HG03439 (cell line): ENCODE data around the gene LBH.

ENCODE experiments used
- ATAC-seq: cut with Tn5 transposase; IDR thresholded peaks from one replicate; pipeline ENCODE4 v1.9.1; 2021; ENCODE audit warnings: mild to moderate bottlenecking, moderate library complexity; ENCODE audit not compliant: unreplicated experiment

LBH gene

DNA sequence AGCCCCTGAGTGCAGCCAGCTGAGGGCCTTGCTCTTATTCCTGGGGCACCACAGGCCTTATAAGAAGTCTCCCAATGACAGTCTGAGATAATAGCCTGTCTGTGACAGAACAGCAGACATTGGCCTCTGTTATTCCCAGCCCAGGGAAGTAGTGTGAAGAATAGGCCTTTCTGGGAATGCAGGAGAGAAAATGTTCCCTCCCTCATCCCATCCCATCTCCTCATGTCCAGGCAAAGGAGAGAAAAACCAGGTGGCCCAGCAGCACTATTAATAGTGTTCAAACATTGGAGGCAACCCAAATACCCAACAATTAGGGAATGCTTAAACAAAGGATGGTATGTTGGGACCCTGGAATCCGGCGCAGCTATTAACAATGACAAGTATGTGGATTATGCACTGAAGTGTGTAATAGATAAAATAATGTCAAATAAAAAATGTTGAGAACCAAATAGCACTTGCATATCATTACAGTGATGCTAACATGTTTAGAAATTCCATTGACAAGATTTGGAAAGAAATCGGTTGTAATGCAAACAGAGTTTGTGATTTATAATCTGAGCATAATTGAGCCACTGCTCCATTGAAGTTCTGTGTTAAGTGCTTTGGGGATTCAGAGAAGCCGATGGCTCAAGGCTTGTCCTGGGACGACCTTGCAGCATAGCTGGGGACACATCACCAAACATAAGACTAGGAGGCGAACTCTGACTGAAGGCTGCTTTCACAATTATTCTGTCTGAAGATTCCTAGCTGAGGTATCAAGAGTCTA lies 69.3 kb downstream of the LBH start:
- no peak for ATAC-seq

DNA sequence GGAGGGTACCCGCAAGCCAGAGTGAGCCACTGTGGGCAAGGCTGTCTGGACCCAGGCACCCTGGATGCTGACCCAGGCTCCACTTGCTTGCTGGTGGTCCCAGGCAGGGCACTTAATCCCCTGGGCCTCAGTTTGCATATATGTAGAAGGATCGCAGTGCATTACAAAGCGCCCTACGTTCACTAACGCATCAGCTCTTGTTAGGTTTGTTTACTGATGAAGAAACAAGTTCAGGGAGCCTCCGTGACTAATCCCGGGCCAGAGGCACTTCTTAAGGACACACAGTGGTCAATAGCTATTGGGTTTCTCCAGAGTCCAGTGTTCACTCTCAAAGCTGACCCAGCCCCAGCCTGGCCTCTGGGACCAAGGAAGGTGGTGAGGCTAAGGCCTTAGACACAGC lies 70.2 kb downstream of the LBH start:
- ATAC-seq, result no peak

DNA sequence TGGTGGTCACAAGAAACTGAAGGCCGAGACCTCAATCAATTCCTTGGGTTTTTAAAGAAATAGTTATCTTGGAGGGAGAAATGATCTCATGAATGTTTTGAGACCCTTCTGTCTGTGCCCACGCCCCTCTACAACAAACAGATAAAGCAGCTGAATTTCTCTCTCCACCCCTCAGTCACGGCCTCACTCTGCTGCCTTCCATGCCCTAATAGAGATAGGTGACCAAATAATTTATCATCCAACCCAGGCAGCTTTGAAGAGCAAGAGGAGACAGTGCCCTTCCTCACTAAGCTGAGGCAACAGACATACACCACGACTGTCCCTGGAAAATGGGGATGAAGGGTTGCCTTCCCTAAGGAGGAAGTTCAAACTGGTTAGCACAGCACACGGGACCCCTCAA lies 71.2 kb downstream of the LBH start:
- no peak for ATAC-seq

DNA sequence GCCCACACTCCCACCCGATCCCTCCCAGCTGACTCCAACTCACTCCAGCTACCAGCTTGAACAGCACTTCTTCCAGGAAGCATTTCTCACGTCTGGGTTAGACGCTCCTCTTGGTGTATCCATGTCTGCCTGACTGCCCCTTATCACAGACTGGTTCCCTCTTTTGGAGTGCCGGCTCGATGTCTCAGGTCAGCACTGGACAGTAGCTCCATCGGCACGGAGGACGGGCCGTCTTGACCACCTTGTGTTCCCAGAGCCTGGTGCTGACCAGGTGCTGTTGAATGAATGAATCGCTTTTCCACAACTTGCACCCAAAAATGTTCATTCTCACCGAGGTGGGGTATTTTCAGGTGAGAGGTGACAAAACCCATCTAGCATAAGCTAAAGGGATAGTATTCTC lies 71.8 kb downstream of the LBH start:
- no peak for ATAC-seq

DNA sequence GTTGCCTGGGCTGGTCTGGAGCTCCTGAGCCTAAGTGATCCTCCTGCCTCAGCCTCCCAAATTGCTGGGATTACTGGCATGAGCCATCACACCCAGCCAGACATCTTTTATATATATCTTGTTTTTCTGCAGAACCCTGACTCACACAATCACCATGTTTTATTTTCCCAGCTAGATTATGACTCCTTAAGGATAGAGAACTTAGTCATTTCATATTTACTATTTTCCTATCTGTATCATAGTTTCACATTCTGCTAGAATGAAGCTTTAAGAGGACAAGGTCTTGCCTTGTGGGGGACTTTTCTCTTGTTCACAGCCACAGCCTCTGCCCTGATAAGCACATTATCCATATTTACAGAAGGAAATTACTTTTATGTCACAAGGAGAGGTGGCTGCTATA lies 73.9 kb downstream of the LBH start:
- no peak for ATAC-seq

DNA sequence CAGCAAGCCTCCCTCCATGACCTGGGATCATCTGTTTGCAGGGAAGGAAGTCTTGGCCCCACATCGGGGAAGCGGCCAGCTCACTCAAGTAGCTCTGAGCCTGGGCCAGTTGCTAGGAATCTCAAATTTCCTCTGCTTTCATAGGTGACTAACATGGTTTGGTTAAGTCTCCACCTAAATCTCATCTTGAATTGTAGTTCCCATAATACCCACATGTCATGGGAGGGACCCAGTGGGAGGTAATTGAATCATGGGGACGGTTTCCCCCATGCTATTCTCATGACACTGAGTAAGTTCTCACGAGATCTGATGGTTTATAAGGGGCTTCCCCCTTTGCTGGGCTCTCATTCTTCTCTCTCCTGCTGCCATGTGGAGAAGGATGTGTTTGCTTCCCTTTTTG lies 75.2 kb downstream of the LBH start:
- ATAC-seq, result no peak

DNA sequence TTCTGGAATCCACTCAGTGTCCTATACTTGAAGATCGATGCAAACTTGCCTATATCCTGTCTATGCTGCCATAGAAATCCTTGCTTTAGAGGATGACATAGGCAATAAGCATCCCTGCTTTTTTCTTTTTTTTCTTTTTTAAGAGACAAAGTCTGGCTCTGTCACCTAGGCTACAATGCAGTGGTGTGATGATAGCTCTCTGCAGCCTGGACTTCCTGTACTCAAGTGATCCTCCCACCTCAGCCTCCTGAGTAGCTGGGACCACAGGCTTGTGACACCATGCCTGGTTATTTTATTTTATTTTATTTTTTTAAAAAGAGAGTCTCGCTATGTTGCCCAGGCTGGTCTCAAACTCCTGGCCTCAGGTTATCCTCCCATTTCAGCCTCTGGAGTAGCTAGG lies 76.9 kb downstream of the LBH start:
- ATAC-seq, result no peak
